NCI-H2081 treated with DMSO at 0.1 percent for 48 hours (cell line): Measurements from ENCODE around the gene THAP3.
"Not testable (repeated sequence)": the region's sequence is repeated elsewhere in the genome, so short reads cannot be mapped to it uniquely, and the experiment has no call there.

Experiments
- DNase-seq: peaks from one replicate; lab custom pipeline; 2025; lab: John Stamatoyannopoulos, UW

THAP3 gene

GRCh38 chr1:6591222-6591621 lies 33.4 kb upstream of the THAP3 start:
- no peak for DNase-seq

DNA sequence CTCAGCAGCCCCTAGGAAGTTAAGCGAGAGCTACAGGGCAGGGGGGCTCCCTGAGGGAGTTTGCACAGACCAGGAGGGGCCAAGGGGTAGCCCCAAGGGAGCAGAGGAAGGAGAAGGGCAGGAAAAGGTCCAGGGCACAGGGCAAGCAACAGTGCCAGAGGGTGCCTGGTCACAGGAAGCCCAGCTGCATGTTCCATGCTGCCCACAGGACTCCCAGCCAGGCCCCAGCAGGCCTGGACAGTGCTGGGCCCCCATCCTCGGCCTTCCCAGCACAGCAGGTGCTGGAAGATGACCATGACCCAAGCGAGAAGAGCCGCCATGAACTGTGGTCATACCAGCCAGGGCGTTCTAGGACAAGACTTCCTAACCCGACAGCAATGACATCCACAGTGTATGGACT lies 33.0 kb upstream of the THAP3 start:
- no peak for DNase-seq

DNA sequence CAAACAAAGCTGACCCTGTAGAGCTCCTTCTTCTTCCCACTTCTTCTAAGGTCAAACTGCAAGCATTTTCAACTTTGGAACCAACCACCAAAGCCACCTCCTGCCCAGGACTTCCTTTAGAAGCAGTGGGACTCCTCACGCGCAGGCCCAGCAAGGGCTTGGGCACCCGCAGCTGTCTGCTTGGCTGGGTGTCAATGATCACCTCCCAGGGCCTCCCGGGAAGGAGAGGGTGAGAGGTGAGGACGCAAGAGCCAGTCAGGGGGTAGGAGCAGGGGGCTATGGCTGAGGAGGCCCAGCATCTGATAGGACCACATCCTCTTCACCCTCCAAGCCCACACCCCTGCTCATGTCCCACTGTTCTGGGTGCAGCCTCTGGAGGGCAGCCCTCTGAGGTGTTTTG lies 32.2 kb upstream of the THAP3 start:
- DNase-seq = no peak

DNA sequence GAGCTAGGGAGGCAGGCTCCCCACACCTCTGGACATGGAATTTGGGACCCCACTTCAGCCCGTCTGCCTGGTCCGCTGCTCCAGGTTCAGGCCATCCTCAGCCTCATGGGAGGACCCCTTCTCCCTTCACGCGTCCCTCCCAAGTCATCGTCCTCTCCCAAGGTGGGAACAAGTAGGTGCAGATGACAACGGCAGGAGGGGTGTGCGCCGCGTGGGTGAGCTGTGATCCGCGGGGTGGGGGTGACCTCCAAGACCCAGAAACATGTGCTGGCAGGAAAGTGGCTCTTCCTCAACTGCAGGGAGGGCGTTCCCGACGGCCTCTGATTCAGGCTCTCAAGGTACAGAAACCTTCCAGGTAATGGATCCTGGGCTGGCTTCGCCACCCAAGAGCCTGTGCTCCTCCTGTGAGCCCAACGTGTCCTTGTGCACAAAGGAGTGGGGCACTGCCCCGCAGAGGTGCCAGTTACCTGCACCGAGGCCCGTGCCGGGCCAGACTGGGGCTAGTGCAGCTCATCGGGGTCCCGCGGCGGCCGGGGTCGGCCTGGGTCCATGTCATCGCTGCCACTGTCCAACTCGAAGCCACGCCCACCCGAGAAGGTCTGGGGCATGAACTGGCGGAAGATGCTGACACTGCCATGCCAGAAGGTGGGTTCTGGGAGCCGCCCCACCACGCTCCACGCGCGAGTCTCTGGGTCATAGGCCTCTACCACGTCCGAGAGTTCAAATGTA lies 31.6 kb upstream of the THAP3 start:
- no peak for DNase-seq

DNA sequence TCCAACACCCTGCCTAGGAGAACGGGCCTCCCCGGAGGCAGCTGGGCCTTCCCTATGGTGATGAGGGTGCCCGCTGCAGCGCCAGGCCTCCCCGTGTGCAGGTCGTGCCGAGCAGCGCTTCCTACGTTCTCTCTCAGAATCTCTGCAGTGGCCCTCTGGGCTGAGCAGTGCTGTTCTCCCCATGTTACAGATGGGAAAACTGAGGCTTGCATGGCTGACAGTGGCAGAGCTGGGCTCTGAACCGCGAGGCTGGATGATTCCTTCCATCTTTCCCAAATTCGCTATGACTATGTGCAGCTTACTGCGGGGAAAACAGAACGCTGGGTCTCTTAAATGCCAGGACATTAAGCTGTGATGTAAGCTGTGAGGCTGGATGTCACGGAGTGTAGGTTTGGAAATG lies 30.9 kb upstream of the THAP3 start:
- no peak for DNase-seq

GRCh38 chr1:6594977-6595740 lies 29.5 kb upstream of the THAP3 start:
- DNase-seq = no peak

- DNase-seq = no peak
These were observed 28.3 kb upstream of the THAP3 start for GRCh38 chr1:6596351-6596750.

DNA sequence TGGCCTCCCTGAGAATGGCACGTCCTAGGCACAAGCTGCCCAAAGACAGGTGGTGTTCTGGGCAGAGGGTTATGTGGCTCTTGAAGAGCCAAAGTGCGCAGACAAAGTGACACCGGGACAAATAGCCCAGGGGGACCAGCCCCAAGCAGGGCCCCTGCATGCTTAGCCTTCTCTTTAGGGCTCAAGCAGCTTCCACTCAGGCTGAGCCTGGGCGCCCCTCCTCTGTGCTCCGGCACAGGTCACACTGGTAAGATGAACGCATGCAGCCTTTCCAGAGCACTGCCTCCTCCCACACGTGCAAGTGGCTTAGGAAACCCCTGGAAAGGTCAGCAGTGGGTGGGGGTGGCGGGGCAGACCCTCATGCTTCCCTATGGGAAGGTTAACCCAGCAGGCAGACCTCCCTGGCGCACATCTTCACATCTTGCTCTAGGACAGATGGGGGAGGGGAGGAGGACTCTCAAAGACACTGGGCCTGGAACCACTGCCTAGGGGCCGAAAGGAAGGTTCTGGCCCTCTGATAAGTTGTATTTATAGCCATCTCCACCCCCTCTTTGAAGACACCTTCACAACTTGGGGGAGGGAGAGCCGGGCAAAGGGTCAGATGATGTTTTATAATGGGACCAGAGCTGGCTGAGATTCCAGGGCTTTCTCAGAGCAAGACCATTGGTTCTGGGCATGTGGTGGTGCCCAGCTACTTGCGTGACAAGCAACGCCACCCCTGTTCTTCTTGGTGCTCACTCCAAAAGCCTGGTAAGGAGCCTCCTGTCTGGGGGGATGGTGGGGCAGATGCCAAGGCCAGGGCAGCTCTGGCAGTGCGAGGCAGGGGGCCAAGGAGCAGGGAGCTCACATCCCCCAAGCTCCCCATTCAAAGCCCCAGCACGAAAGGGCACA lies 27.5 kb upstream of the THAP3 start:
- DNase-seq = no peak

GRCh38 chr1:6597777-6598131 lies 26.9 kb upstream of the THAP3 start:
- DNase-seq = no peak

DNA sequence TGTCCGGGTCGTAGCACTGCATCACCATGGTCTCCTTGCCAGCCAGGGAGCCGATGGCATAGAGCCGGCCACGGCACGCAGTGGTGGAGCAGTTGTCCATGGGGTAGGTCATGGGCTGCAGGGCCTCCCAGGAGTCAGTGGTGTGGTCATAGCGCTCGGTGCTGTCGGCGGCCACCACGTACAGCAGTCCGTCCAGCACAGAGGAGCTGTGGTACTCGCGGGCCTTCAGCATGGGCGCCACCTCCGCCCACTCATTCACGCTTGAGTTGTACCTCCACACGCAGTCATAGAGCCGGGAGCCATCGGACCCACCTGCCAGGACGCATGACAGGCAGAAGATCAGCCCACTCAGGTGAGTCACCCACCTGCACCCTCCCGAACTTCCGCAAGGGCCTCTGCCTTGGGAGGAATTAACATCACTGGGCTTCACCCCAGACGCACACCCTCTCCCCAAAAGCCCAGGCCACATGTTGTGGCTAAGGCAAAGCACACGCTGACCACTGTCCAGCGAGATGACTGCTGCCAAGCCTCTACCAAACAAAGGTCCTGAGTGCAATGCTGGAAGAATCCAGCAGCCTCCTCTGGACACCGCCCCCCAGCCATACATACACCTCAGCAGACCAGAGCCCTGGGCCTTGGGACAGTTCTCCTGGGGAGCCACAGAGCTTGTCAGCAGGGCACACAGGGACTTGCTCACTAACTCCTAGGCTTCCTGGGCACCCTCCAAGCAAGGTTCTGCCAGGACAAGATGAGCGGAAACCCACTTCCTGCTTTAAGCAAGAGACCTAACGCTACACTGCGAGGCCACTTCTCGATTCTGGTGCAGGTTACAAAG lies 25.3 kb upstream of the THAP3 start:
- no peak for DNase-seq

- DNase-seq = not testable (repeated sequence)
These were observed 24.7 kb upstream of the THAP3 start for GRCh38 chr1:6599991-6600390.

GRCh38 chr1:6600410-6601048 lies 24.1 kb upstream of the THAP3 start:
- DNase-seq = no peak

DNA sequence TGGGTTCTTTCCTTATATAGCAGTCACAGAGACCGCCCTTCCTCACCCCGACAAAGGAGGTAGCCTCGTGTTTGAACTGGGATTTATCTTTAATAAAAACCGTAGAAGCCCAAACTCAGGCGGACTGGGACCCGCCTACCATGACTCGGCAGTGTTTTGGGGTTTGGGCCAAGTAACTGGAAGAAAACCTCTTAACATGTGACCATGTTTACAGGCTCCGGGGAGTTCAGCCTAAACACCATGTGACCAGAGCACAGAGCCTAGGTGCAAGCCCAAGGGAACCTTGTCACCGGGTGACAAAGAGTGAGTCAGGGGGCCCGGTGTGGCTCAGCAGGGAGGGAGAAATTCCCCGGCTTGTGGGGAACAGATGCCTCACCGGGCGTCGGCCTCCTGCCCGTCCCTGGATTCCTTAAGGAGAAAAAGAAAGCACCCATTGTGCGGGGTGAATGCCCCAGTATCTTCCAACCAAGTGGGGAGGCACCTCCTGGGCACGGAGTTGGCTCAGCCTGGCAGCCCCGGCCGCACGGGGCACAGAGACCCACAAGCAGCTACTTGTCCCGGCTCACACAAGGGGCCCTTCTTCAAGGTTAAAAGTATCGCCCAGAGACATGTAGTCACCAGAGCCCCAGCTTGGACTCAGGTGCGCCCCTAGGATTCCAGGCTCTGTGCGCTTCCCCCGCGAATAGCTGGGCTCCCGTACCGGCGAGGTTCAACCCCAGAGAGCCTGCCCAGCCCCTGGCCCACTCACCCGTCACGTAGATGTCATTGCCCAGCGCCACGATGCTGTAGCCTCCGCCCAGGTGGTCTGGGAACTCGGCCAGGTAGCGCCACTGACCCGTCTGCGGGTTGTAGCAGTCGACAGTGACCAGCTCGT lies 23.4 kb upstream of the THAP3 start:
- no peak for DNase-seq

- DNase-seq = no peak
These were observed 22.6 kb upstream of the THAP3 start for GRCh38 chr1:6601923-6602668.

DNA sequence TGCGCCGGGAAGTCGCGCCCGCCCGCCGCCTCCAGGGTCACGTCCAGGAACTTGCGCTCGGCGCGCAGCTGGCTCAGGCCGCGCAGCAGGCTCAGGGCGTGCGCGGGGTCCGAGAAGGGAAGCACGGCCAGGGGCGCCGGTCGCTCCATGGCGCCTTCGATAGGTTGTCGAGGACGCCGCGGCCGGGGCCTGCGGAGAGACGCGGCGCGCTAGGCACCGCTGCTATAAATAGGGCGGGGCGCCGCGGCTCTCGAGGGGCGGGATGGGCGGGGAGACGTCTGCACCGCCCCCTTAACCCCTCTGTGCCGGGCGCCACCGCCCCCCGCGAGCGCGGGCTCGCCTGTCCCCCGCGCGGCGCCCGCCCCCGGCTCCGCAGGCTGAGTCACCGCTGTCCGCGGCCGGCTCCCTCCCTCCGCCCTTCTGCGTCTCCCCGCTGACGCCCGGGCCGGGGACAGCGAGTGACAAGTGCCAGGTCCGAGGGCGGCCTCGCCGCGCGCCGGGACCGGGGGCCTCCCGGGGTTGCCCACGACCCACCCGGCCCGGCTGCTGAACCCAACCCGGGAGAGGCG lies 21.9 kb upstream of the THAP3 start, which contains the start of gene KLHL21:
KLHL21 (minus strand) TSS at position 201 of the 569 bp plus-strand sequence; CDS start at position 149, 52 bp downstream.
- DNase-seq = no peak

DNA sequence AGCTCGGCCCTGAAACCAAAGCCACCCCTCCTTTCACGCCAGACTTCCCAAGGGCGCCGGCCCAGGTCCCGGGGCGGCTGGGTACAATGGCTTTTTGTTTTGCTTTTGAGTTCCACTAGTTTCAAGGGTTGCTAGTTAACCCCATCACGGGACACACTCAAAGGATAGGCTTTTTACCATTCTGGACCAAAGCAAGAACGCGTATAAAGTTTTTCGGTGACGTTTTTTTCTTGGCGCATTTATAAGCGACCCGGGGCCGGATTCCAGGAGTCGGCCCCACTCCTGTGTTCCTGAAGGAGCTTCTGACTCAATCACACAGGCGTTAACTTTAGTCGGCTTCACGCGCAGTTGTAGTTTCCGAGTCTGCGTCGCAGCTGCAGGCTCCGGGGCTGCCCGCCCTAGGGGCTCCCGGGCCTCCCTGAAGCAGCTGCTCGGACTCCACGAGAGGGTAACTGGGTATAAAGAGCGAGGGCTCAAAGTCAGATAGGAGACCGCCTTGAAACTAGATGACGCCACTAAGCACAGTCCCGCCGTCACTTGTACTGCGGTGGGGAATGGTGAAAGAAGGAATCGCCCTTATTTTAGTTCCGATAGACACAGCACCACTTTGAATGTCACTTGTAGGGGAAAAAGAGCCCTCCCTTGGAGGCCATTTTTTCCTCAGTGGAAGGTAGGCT lies 21.3 kb upstream of the THAP3 start:
- DNase-seq = no peak

- no peak for DNase-seq
These were observed 20.6 kb upstream of the THAP3 start for GRCh38 chr1:6603915-6604558.
